ENCODE measurements around the gene PTPRR.

- no peak for TF ChIP-seq POLR2A (IDR thresholded peaks at IDR 0.05; ENCODE audit: low read depth, low read length)
- TF ChIP-seq CTCF (conservative IDR thresholded peaks at IDR 0.05; ENCODE audit: low read depth, low read length), result no peak
- TF ChIP-seq RAD21 (IDR thresholded peaks at IDR 0.05; ENCODE audit: low read length), result no peak
- no peak for TF ChIP-seq RFX5 (IDR thresholded peaks at IDR 0.05; ENCODE audit: low read depth, low read length)
- TF ChIP-seq MAFK (IDR thresholded peaks at IDR 0.05; ENCODE audit: low read depth, low read length), result no peak
- 0 out of 2 replicates have a peak, but pooled peaks have one; percentile 23 for TF ChIP-seq FOS (IDR thresholded peaks at IDR 0.05; ENCODE audit: low read depth, low read length)
- no peak for TF ChIP-seq BHLHE40 (IDR thresholded peaks at IDR 0.05; ENCODE audit: low read depth, low read length)
- no peak for TF ChIP-seq SMC3 (IDR thresholded peaks at IDR 0.05; ENCODE audit: low read depth, low read length)
- TF ChIP-seq MAZ (IDR thresholded peaks at IDR 0.05; ENCODE audit: borderline replicate concordance, low read depth, low read length), result no peak
- TF ChIP-seq CHD1 (IDR thresholded peaks at IDR 0.05; ENCODE audit: low read depth, low read length), result no peak
- TF ChIP-seq RCOR1 (IDR thresholded peaks at IDR 0.05; ENCODE audit: insufficient replicate concordance, low read length), result no peak
Measured at GRCh38 chr12:70691018-70691672, 229.4 kb downstream of the PTPRR start.

Data from IMR-90 (cell line).